Right ventricle myocardium superior (tissue), 1 donor: ENCODE data around the gene TSGA10IP. TPM values are rescaled to one million over a fixed set of nuclear protein-coding genes. Genes with fewer than 3 reads are reported as not detected.

Experiments
- ATAC-seq: fragments of 200-7000 bp; cut with Tn5 transposase; one replicate; pipeline ENCODE4 v1.9.1; 2020; ENCODE audit warnings: mild to moderate bottlenecking; ENCODE audit not compliant: poor library complexity
- DNase-seq: peaks from one replicate; pipeline ENCODE4 v3.0.0-alpha.2; 2020
- intact Hi-C: fragments of 100-400 bp; cut with DNase I; formaldehyde crosslinking; loops from one replicate; pipeline ENCODE4 v1.11.2; 2022
- long read RNA-seq: library from polyadenylated mRNA; unstranded; transcript quantifications from one replicate; pipeline ENCODE4 v2.0.0, GENCODE V29; 2021
- total RNA-seq: library from RNA; stranded (reverse); fragmentation: NEBNext Ultra II Directional; extraction: Animal tissue kit (Norgen Biotek cat#: 25700); gene quantifications from one replicate; pipeline ENCODE4 v1.2.1, GENCODE V29; 2021
- donor health status: DM: no; HTN: yes; CAD: no; lungs with severe emphysema.

The TSGA10IP gene
- total RNA-seq: not detected
- long read RNA-seq: 0 reads

GRCh38 chr11:65945430-65945911 lies at the start of gene TSGA10IP:
Gene TSGA10IP, plus strand, starts transcription at chr11:65945480. Its CDS starts 196 bp downstream, at chr11:65945676.
- no peak for DNase-seq
- intact Hi-C loops: no loop called here
- ATAC-seq: no peak

DNA sequence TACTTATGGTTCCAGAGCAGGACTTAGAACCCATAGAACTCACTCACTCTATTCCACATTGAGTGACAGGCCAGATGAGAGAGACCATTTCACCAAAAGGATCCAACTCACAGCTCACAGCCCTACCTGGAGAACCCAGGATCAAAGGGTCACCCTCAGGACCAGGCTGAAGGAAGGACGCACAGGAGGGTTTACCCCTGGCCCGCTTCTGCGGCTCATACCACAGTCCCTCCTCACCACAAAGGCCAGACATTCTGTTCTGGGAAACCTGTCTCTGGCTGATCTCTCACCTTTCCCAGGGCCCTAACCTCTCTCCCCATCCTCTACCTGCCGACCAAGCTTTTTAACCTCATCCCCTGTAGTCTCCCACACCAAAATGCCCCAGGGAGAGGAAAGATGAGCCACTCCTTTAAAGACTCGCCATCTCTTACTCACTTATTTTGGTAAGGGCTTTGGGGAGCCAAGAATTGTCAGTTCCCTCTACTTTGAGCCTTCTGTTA lies 49.7 kb upstream of the TSGA10IP start:
- ATAC-seq (no peak), DNase-seq (no peak)
- intact Hi-C loops: no loop called here

DNA sequence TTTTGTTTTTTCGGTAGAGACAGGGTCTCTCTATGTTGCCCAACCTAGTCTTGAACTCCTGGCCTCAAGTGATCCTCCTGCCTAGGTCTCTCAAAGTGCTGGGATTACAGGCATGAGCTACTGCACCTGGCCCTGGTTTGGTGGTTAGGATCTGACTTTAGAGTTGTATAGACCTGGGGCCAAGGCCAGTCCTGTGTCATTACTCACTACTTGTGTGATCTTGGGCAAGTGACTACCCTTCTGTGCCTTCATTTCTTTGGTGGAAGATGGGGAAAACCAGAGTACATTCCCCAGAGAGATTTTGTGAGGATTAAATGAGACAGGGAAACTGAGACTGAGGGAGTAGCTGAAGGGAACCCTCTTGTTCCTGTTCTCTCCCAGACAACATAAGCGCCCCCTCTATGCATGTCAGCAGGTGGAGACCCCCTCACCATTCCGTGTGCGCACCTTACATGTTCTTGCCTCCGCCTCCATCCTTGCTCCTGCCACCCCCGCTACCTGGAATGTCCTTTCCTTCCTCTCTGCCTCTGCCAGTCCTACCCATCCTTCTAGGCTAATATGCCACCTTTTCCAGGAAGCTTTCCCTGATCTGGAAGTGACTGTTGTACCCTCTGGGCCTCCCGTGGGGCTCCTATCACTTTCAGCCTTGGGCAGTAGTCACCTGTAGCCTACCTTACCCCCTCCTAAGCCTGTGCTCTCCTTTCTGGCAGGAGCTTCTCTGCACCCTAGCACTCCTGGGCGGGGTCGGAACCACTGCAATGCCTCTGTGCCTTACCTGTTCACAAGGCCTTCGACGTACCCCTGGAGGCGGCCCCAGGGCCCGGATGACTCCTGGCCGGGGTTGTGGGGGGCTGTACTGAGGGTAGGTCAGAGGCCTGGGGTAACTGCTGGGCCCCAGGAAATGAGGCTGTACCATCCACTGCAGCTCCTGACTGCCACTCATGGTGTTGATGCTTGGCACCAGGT lies 49.0 kb upstream of the TSGA10IP start:
- intact Hi-C loops: no loop called here
- DNase-seq: no peak
- no peak for ATAC-seq

DNA sequence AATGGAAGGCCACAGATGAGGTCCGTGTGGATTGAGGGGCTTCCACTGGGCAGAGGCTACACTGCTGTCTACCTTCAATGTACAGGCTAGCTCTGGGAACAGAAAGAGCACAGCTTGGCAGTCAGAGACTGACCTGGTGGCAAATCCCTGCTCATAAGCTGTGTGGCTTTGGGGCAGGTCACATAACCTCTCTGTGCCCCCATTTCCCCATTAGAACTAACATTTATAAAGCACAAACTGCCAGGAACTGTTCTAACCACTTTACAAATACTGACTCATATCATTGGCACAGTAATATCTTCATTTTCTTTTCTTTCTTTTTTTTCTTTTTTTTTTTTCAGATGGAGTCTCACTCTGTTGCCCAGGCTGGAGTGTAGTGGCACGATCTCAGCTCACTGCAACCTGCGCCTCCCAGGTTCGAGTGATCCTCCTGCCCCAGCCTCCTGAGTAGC lies 48.2 kb upstream of the TSGA10IP start:
- intact Hi-C loops: no loop called here
- no peak for ATAC-seq
- DNase-seq: no peak

GRCh38 chr11:65898656-65899355 lies 46.5 kb upstream of the TSGA10IP start:
- ATAC-seq (no peak), DNase-seq (no peak)
- intact Hi-C loops: no loop called here

DNA sequence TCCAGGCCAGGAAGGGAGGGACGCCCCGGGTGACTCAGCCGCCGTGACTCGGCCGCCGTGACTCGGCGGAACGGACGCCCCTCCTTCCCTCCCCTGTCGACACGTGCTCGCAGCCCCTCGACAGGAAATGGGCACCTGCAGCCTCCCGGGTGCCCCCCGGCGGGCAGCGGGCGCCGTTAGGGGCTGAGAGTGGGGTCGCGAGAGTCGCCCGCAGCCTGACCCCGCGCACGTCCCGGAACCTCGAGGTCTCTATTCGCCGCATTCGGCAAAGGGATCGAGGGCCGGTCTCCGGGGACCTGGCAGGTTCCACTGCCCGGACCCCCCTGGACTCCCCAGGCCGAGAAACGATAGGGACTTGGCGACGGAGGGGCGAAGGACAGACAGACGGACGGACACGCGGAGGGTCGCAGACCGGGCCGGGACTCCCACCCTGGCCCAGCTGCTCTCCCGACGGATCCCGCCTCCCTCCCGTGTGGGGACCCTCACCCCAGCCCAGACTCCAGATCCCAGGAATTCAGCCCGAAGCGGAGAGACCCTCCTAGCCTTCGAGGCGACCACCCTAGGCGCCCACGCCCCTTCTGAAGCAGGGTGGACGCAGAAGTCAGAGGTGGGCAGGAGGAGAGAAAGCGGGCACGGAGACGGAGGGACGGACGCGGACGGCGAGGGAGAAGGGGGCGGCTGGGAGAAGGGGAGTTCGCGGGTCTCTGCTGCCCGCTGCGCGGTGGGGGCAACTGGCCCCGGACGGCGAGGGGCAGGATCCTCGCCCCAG lies 45.7 kb upstream of the TSGA10IP start:
- peak; percentile 64 for DNase-seq
- intact Hi-C loops: no loop called here
- peak; percentile 44 for ATAC-seq

- ATAC-seq (peak; percentile 94), DNase-seq (peak; percentile 91)
- intact Hi-C loops: no loop called here
Observed at GRCh38 chr11:65900125-65900898, 45.0 kb upstream of the TSGA10IP start, which contains the start of gene FOSL1. Gene FOSL1, minus strand, starts transcription at chr11:65900388. Its CDS starts 49 bp downstream, at chr11:65900339.

- no peak for ATAC-seq
- no peak for DNase-seq
- intact Hi-C loops: no loop called here
Observed at GRCh38 chr11:65900899-65901180, 44.4 kb upstream of the TSGA10IP start.

DNA sequence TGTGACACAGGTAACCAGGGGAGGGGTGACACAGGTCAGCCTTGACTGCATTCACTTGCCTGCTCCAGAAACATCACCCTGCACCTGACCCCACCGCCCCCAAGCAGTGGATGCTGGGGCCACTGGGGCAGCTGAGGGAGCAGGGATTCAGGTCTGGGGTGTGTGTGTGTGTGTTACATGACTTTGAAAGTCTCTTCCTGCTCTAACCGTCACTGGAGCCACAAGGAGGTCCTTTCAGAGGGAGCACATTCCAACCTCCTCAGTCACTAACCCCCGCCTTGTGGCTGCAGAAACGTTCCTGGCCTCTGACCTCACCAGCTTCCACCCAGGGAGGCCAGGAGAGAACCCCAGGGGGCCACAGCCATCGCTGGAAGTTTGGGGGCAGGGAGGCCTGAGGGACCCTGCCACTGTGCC lies 42.2 kb upstream of the TSGA10IP start:
- ATAC-seq (no peak), DNase-seq (no peak)
- intact Hi-C loops: no loop called here

DNA sequence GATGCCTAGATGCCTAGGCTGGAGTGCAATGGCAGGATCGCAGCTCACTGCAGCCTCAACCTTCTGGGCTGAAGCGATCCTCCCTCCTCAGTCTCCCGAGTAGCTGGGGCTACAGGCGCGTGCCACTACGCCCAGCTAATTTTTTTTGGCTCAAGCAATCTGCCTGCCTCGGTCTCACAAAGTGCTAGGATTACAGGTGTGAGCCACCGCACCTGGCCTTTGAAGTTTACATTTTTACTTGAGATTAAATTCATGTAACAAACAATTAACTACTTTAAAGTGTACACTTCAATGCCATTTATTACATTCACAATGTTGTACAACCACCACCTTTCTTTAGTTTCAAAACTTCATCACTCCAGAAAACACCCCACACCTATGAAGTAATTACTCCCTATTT lies 41.6 kb upstream of the TSGA10IP start:
- DNase-seq: no peak
- ATAC-seq: no peak
- intact Hi-C loops: no loop called here

DNA sequence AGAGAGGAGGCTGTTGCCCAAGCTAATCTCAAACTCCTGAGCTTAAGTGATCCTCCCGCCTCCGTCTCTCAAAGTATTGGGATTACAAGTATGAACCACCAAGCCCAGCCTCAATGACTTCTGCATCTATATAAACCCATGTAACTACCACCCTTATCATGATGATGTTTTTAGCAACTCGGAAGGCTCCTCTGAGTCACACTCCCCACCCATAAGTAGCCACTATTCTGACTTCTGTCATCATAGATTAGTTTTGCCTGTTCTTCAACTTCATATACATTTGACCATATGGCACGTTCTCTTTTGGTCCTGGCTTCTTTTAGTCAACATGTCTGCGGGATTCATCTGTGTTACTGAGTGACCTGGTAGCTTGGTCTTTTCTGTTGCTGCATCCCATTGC lies 38.7 kb upstream of the TSGA10IP start:
- no peak for DNase-seq
- intact Hi-C loops: no loop called here
- no peak for ATAC-seq

DNA sequence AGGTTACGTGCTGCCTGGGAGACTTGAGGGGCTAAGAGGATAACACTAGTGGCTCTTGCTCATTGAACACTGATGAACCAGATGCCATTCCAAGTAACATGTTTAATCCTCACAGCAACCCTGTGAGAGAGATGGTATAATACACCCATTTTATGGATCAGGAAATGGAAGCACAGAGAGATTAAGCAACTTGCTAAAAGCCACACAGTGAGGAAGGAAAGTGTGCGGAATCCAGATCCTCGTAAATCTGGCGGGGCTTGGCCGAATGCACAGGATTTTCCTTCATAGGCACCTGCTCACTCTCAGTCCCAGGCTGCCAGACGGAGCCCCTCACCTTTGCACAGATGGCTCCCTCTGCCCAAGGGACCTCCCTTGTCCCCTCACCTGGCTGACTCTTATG lies 37.4 kb upstream of the TSGA10IP start:
- intact Hi-C loops: no loop called here
- ATAC-seq: no peak
- DNase-seq: no peak

DNA sequence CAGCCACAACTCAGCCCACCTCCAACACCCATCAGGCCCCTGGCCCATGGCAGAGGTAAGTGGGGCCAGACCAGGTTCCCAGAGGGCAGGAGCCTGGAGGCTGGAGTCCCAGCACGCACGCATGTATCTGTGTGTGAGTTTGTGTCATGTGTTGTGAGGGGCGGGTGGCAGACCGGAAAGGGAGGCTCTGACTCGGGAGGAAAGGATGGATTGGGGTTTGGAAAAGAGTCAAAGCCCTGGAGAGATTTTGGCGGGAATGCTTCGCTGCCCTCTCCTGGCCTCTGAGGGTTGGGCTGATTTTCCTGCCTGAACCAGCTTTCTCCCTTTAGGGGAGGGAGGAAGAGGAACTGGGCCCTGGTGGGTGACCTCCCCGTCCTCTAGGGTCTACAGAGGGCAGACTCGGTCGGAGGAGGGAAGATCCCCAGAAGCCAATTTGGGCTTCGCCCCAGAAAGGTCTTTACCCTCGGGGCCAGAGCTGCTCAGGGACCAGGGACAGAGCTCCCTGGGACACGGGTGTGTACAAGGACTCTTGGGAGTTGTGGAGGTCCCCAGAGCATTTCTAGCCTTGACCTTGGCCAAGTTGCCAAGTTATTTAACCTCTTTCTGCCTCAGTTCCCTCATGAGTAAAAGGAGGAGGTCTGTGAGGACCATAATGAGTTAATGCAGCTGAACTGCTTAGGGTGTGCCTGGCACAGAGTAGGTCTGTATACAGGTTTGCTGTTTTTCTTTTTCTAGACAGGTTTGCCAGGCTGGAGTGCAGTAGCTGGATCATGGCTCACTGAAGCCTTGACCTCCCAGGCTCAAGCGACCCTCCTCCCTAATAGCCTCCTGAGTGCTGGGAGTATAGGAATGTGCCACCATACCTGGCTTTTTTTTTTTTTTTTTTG lies 33.4 kb upstream of the TSGA10IP start:
- ATAC-seq: peak; percentile 12
- intact Hi-C loops: no loop called here
- peak; percentile 58 for DNase-seq

DNA sequence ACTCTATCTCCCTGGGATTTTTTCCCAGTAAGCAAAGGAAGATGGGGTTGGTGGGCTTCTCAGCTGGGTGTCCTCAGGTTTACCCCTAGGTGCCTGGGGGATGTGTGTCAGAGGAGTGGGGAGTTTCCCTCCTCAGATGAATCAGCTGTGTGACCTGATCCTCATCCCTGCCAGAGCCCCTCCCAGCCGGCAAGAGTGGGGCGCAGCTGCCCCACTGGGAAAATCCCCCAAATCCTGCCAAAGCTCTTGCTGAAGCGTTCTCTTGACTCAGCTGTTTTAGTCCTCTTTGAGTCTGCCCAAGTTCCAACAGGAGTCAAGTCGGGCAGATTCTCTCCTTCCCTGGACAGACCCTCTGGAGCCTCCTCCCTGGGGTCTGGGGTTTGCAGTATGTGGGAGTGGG lies 32.4 kb upstream of the TSGA10IP start:
- intact Hi-C loops: no loop called here
- no peak for ATAC-seq
- no peak for DNase-seq

DNA sequence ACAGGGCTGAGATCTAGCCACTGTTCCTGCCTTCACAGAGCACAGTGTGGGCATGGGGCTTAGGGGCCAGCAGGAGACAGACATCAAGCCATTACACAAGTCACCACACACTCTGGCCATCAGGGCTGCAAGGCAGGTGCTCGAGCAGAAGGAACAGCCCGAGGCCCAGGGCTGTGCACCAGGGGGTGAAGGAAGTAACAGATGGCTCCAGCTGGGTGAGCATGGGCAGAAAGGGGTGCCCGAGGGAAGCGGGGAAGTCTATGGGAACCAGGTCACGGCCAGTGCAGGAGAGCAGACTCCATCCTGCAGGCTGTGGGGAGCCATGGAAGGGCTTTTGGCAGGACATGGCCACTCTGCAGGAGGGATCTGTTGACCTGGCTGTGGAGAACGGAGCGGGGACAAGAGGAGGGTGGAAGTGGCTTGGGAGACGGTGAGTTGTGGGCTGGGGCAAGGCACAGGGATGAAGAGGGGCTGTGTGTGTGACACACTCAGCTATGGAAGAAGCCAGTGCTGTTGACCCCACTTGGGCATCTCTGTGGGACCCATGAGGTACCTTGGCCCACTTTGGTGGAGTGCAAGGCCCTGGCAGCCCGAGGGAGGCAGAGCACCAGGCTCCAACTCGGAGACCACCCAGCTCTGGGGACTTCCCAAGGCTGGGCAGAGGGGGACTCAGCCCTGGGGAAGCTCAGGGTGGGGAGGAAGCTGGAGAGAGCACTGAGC lies 30.0 kb upstream of the TSGA10IP start:
- no peak for DNase-seq
- intact Hi-C loops: no loop called here
- ATAC-seq: no peak

DNA sequence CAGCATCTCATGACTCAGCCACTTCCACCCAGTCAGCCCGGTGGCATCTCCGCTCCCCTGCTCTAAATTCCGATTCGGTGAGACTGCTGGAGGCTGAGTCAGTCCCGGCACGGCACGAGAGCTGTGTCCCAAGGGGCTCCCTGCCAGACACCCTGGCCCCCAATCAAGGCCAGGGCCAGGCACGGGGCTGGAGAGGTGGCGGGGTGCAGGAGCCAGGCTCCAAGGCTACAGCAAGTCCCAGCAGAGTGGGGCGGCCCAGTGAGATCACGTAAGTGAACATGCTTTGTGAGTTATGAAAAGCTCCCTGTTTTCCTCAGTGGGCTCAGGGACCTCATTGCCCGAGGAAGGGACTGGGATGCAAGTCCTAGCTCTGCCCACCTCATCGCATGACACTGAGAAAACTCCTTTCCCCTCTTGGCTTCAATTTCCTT lies 29.4 kb upstream of the TSGA10IP start:
- peak; percentile 18 for ATAC-seq
- intact Hi-C loops: no loop called here
- peak; percentile 80 for DNase-seq

DNA sequence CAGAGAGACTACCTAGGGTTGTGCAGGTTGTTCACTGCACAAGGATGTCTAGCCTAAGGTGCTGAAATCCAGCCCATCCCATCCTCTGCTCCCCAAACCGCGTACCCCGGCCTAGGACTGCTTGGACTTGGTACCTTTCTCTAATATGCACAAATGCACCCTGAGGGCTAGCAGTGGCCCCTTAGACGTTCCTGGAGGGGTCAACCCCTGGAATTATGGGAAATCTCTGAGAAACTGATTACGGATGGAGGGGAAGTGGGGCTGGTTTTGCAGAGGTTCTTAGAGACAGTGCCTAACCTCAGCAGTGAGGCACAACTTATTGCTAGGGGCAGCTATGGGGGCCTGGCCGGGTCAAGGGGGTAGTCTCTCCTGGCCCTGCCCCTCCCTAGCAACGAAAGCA lies 28.9 kb upstream of the TSGA10IP start:
- intact Hi-C loops: no loop called here
- DNase-seq (no peak), ATAC-seq (no peak)
